Right renal cortex interstitium (tissue), 3 donors: ENCODE results near the gene PODNL1. TPM values are rescaled to one million over a fixed set of nuclear protein-coding genes. Genes with fewer than 3 reads are reported as not detected.

Experiments used
- DNase-seq, 3 donors: peaks; one replicate each; pipeline ENCODE4 v3.0.0-alpha.2; 2013; ENCODE audit warnings: low read depth in 3 of 3, low spot score in 2 of 3
- polyA plus RNA-seq, 3 donors: library from polyadenylated mRNA; unstranded; fragments of 120-200 nt; gene quantifications; one replicate each; pipeline ENCODE4 v1.2.1, GENCODE V29; 2013; ENCODE audit not compliant: insufficient read length in 3 of 3

Gene PODNL1
- polyA plus RNA-seq, 3 donors = 0.71 to 0.95 (median 0.85) TPM

DNA sequence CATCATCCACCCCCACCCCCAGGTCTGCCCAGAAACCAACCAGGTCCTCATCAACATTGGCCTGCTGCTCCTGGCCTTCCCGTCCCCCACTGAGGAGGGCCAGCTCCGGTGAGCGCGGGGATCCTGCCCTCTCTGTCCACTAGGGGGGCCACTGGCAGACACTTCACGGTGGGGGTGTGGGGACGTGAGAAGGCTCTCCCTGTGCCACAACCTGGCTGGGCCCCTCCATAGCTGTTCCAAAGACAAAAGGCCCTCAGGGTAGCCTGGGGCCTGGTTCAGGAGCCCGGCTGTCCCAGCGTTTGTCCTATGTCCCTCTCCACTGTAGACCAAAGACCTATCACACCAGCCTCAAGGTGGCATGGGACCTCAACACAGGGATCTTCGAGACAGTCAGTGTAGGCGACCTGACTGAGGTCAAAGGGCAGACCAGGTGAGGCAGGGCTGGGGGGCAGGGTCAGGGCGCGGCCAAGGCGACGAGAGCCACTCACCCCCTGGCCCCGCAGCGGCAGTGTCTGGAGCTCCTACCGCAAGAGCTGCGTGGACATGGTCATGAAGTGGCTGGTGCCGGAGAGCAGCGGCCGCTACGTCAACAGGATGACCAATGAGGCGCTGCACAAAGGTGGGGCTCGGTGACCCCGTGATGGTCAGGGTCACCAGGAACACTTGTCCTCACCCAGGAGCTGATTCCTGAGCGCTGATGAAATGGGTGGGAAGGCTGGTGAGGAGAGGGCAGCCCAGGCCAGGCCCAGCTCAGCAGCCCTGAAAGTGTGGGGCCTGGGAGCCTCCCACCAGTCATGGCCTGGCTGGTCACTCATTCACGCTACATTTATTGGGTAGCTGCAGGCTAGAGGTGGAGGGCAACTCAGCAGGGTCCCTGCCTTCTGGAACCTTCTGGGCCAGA is 22.0 kb upstream of the PODNL1 start:
- DNase-seq = no peak

GRCh38 chr19:13959141-13959961 is 21.1 kb upstream of the PODNL1 start:
- DNase-seq = no peak

DNA sequence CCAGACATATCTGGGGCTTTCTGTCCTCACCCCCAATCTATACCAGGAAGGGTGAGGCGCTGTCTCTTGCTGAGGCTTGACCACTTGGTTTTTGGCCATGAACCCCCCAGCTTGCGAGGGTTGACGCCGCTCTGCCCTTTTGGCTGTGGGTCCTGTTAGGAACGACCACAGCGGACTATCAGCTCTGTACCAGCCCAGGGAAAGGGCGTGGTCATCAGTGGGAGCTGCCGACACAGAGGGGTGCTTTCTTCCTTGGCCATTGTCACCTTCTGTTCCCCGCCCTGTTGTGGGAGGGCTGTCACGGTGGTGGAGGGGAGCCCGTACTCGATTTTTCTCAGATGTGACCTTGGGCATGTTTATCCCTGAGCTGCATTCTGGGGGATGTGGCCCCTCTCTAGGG is 19.8 kb upstream of the PODNL1 start:
- DNase-seq = no peak

DNA sequence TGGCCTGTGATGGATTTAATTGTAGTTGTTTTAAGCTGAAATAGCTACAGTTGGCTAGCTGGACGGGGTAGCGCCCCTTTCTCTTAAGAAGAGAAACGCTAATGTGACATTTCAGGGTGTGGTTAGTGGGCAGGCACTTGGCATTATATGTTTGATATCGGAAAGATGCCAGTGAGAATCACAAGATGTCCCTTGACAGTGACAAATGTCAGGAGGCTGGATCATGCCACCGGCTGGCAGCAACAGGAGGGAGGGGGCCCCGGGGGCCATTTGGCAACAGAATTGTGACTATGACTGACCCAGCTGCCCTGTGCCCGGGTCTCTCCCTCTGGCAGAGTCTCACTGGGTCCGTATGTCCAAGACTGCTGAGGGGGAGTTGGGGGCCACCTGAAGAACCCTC is 18.8 kb upstream of the PODNL1 start:
- DNase-seq = no peak

- no peak for DNase-seq
These were observed 18.1 kb upstream of the PODNL1 start for GRCh38 chr19:13956365-13956744.

GRCh38 chr19:13955662-13956364 is 17.6 kb upstream of the PODNL1 start:
- no peak for DNase-seq

- no peak for DNase-seq
These were observed 16.0 kb upstream of the PODNL1 start for GRCh38 chr19:13954185-13954584.

DNA sequence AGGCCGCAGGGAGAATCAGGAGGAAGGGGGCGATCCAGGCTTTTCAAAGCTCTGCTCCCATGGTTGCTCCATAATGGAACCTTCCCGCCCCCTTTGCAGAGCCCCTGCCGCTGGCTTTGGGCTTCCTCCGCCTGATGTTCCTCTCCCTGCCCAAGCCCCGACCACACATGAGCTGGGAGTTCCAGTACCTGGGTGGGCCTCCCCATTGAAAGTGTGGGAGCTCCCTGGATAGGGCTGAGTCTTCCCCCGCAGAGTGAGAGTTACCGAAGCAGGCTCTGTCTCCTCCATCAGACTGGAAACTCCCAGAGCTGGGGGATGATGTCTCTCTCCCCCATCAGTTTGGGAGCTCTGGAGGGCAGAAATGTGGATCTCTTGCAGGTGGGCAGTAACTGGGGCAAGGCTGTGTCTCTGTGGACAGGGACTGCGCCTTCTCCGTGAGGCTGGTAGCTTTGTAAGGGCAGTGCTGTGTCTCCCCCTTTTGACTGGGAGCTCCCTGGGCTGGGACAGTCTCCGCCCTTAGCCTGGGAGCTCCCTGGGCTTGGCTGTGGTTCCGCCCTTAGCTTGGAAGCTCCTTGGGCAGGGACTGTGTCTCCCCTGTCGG is 14.8 kb upstream of the PODNL1 start:
- DNase-seq = no peak

- DNase-seq = peak; percentile 98 to 99 (median 98)
These were observed 14.1 kb upstream of the PODNL1 start, which contains the start of gene DCAF15 for GRCh38 chr19:13952154-13952930. DCAF15 (plus strand) TSS chr19:13952509; CDS start chr19:13952513, 4 bp downstream.

GRCh38 chr19:13951799-13952153 is 13.6 kb upstream of the PODNL1 start:
- DNase-seq = no peak

DNA sequence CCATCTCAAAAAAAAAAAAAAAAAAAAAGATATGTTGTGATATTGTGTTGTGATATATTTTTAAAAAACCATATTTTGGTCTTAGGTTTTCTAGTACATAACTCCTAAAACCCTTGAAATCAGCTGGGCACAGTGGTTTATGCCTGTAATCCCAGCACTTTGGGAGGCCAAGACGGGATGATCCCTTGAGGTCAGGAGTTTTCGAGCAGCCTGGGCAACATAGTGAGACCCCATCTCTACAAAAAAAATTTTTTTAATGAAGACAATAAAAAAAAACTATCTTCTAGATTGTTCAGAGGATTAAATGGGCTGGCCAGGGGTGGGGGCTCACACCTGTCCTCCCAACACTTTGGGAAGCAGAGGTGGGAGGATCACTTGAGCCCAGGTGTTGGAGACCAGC is 12.8 kb upstream of the PODNL1 start:
- DNase-seq = no peak

DNA sequence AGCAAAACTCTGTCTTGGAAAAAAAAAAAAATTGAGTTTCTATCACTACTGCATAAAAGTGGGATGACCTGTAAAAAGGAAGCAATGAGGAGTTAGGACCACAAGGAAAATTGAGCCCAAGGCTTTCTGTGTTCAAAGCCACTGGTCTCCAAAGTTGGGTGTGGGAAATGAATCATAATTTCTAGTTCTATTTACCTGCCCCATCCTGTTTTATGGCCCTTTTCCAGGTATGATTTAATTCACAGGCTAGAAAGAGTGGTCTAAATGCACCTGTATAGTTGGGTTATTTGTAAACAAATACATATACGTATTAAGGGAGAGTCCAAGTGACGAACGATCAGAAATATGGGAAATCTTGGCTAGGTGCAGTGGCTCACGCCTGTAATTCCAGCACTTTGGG is 8.2 kb upstream of the PODNL1 start:
- DNase-seq = no peak

- DNase-seq = no peak
These were observed 3.9 kb upstream of the PODNL1 start for GRCh38 chr19:13942023-13942684.

- no peak for DNase-seq
These were observed 527 bp downstream of the PODNL1 start for GRCh38 chr19:13937479-13938300.

DNA sequence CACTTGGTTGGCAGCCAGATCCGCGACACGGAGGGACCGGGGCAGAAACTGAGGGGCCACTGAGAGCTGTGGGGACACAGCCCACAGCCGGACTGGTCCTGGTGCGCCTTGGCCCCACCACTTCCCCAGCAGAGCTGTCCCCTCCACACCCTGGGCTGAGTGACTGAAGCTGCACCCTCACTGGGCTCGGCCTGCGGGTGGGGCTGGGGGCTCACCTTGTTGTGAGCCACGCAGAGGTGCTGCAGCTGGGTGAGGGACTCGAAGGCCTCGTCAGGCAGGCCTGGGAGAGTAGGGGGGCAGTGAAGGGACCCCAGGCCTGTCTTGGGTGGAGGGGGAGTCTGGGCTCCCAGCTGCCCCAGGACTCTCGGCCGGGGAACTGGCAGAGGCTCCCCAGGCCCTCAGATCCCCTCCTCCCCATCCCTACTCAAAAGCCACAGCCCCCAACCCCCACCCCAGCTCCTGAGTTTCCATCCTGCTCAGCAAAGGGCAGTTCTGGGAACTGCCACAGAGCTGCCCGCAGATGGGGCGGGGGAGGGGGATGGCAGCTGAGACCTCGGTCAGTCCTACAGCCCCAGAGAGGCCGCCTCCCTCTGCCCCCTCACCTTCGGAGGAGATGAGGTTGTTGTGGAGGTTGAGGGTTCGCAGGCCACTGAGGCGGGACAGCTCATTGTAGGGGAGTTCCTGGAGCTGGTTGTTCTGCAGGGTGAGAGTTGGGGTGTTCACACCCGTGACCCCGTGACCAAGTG is 2.3 kb downstream of the PODNL1 start:
- DNase-seq = no peak

DNA sequence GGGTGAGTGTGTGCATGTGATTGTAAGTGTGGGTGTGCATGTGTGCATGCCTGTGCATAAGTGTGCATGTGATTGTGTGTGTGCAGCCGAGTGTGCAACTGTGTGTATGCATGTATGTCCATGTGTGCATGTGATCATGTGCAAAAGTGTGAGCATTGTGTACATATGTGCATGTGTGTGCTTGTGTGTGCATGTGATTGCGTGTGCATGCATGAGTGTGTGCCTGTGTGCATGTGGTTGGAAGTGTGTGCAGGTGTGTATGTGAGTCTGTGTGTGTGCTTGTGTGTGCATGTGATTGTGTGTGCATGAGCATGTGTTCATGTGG is 3.5 kb downstream of the PODNL1 start:
- no peak for DNase-seq

GRCh38 chr19:13932911-13933393 is 5.3 kb downstream of the PODNL1 start:
- no peak for DNase-seq

GRCh38 chr19:13932149-13932637 is 6.0 kb downstream of the PODNL1 start:
- no peak for DNase-seq
